Right atrium auricular region (tissue), 2 donors: Measurements from ENCODE around the gene PCBP3. TPM values are rescaled to one million over a fixed set of nuclear protein-coding genes. Genes with fewer than 3 reads are reported as not detected.

ENCODE experiments used
- DNase-seq: peaks from one replicate; pipeline ENCODE4 v3.0.0-alpha.2; 2019; ENCODE audit warnings: low spot score
- H3K27ac ChIP-seq, 2 donors: fragments of 200-600 bp; sonication (generic); 1 replicate in 1 of 2; 2 replicates in 1 of 2; pipeline ENCODE4 v1.5.1; 2016 to 2019
- H3K27me3 ChIP-seq, 2 donors: fragments of 200-600 bp; sonication (generic); one replicate each; pipeline versions ENCODE4 v1.5.1 to v1.6.0; 2017 to 2019
- H3K36me3 ChIP-seq: fragments of 200-600 bp; sonication (generic); one replicate; pipeline ENCODE4 v1.5.1; 2016
- H3K4me1 ChIP-seq, 2 donors: fragments of 200-600 bp; sonication (generic); one replicate each; pipeline versions ENCODE4 v1.5.1 to v1.6.0; 2017 to 2019
- H3K4me3 ChIP-seq, 2 donors: fragments of 200-600 bp; sonication (generic); 1 replicate in 1 of 2; 2 replicates in 1 of 2; pipeline ENCODE4 v1.5.1; 2017 to 2019; ENCODE audit warnings: mild to moderate bottlenecking in 1 of 2, moderate library complexity in 1 of 2
- H3K9me3 ChIP-seq, 2 donors: fragments of 200-600 bp; sonication (generic); one replicate each; pipeline ENCODE4 v1.5.1; 2019
- CTCF ChIP-seq, 2 donors: fragments of 200-600 bp; sonication (generic); IDR thresholded peaks; one replicate each; pipeline ENCODE4 v1.5.1; 2019; ENCODE audit warnings: antibody characterized with exemption in 2 of 2
- total RNA-seq, 2 donors: library from RNA; depleted of rRNA; stranded (reverse); fragments of >200 nt; gene quantifications; one replicate each; pipeline ENCODE4 v1.1.0, GENCODE V29; 2016

PCBP3 gene
- total RNA-seq, 2 donors from 2014 or later, result 2.3 to 5.2 TPM

- Histone ChIP-seq H3K4me1 (peaks cover 0 to 35% of the 10 kb centered on the region in 2 donors), H3K9me3 (no peaks in the 10 kb centered on the region), H3K27me3 (no peaks in the 10 kb centered on the region), H3K27ac (peak overlapping the region; percentile 80 to 81), H3K4me3 (no peak overlapping the region), H3K36me3 (no peaks in the 10 kb centered on the region)
- DNase-seq, result no peak
- no peak for TF ChIP-seq CTCF (IDR thresholded peaks at IDR 0.05)
Measured at GRCh38 chr21:45886610-45887026, 243.1 kb downstream of the PCBP3 start.

- TF ChIP-seq CTCF (IDR thresholded peaks at IDR 0.05), result no peak
- peak overlapping the region; percentile 80 to 81 for H3K27ac ChIP-seq
- no peak for DNase-seq
Measured at GRCh38 chr21:45887120-45887611, 243.6 kb downstream of the PCBP3 start.

GRCh38 chr21:45887788-45888187, 244.3 kb downstream of the PCBP3 start:
- no peak for DNase-seq
- TF ChIP-seq CTCF (IDR thresholded peaks at IDR 0.05), result no peak
- Histone ChIP-seq H3K4me3 (no peak overlapping the region), H3K36me3 (no peaks in the 10 kb centered on the region), H3K4me1 (peaks cover 0 to 39% of the 10 kb centered on the region in 2 donors), H3K27ac (peak overlapping the region; percentile 80 to 81), H3K9me3 (no peaks in the 10 kb centered on the region), H3K27me3 (no peaks in the 10 kb centered on the region)

More at GRCh38 chr21:45887120-45887611, 243.6 kb downstream of the PCBP3 start:
- H3K4me3 ChIP-seq, result no peak overlapping the region
- H3K27me3 ChIP-seq, result no peaks in the 10 kb centered on the region
- no peaks in the 10 kb centered on the region for H3K36me3 ChIP-seq
- H3K9me3 ChIP-seq, result no peaks in the 10 kb centered on the region
- peaks cover 0 to 35% of the 10 kb centered on the region in 2 donors for H3K4me1 ChIP-seq

- peak overlapping the region in 1 of 2 donors; percentile 36 for H3K27ac ChIP-seq
- H3K27me3 ChIP-seq, result no peaks in the 10 kb centered on the region
- H3K4me3 ChIP-seq, result no peak overlapping the region
- H3K9me3 ChIP-seq, result no peaks in the 10 kb centered on the region
- TF ChIP-seq CTCF (IDR thresholded peaks at IDR 0.05), result no peak
- DNase-seq, result no peak
- H3K36me3 ChIP-seq, result no peaks in the 10 kb centered on the region
- H3K4me1 ChIP-seq, result peaks cover 0 to 46% of the 10 kb centered on the region in 2 donors
Measured at GRCh38 chr21:45888386-45889009, 245.0 kb downstream of the PCBP3 start.

GRCh38 chr21:45889256-45889655, 245.7 kb downstream of the PCBP3 start:
- Histone ChIP-seq H3K27ac (peak overlapping the region in 1 of 2 donors; percentile 36), H3K36me3 (no peaks in the 10 kb centered on the region), H3K27me3 (no peaks in the 10 kb centered on the region), H3K4me1 (peaks cover 0 to 53% of the 10 kb centered on the region in 2 donors), H3K4me3 (no peak overlapping the region), H3K9me3 (no peaks in the 10 kb centered on the region)
- TF ChIP-seq CTCF (IDR thresholded peaks at IDR 0.05), result no peak
- no peak for DNase-seq
